Panc1 (cell line): ENCODE data around the gene SLC25A45. TPM values are rescaled to one million over a fixed set of nuclear protein-coding genes. Genes with fewer than 3 reads are reported as not detected.
A peak's percentile ranks its signal among the peaks of the same experiment; 100 is the strongest.

Experiments
- ATAC-seq: fragments of 200-7000 bp; cut with Tn5 transposase; 2 replicates; pipeline ENCODE4 v1.9.1; 2020; ENCODE audit warnings: mild to moderate bottlenecking, moderate library complexity
- BruUV-seq: library from RNA; stranded (reverse); fragments of 400-500 nt; replicated peaks from 2 replicates; lab custom pipeline; 2021; lab: Mats Ljungman, UMichigan
- CTCF ChIA-PET: fragments of 300-600 bp; sonication (Branson Sonifier 250); formaldehyde crosslinking; loops from one replicate; lab custom pipeline; 2022; ENCODE audit warnings: antibody characterized with exemption; lab: Charles Lee
- POLR2A ChIA-PET: fragments of 300-600 bp; sonication (Branson Sonifier 250); formaldehyde crosslinking; loops from one replicate; lab custom pipeline; 2022; ENCODE audit warnings: antibody characterized with exemption; lab: Charles Lee
- DNase-seq: peaks from one replicate; pipeline ENCODE4 v3.0.0-alpha.2; 2010; ENCODE audit warnings: low read depth, low spot score
- H3K27ac ChIP-seq: 2 replicates; pipeline ENCODE4 v1.5.1; 2011; ENCODE audit warnings: mild to moderate bottlenecking, low read length, inconsistent platforms
- H3K27me3 ChIP-seq: fragments of 200-500 bp; sonication (Bioruptor generic); 2 replicates; pipeline ENCODE4 v1.6.0; 2014; ENCODE audit warnings: low read length, inconsistent platforms; ENCODE audit not compliant: control insufficient read depth, insufficient read depth
- H3K36me3 ChIP-seq: fragments of 200-500 bp; sonication (Bioruptor generic); 2 replicates; pipeline ENCODE4 v1.5.1; 2014; ENCODE audit warnings: inconsistent platforms, mild to moderate bottlenecking, low read length, moderate library complexity; ENCODE audit not compliant: control insufficient read depth, insufficient read depth
- H3K4me1 ChIP-seq: 2 replicates; pipeline ENCODE4 v1.5.1; 2011; ENCODE audit warnings: inconsistent platforms, mild to moderate bottlenecking, low read length, moderate library complexity; ENCODE audit not compliant: control insufficient read depth, insufficient read depth
- H3K4me3 ChIP-seq, 2 experiments: 2 replicates each; pipeline ENCODE4 v1.5.1; 2011 to 2012; ENCODE audit warnings: low read depth in 2 of 2, low read length in 2 of 2, mild to moderate bottlenecking in 2 of 2, inconsistent platforms in 1 of 2, moderate library complexity in 1 of 2
- H3K9me3 ChIP-seq: fragments of 200-500 bp; sonication (Bioruptor generic); 2 replicates; pipeline ENCODE4 v1.5.1; 2014; ENCODE audit warnings: low read depth, mild to moderate bottlenecking, inconsistent platforms, low read length, moderate library complexity; ENCODE audit not compliant: control insufficient read depth, insufficient read depth
- POLR2AphosphoS5 ChIP-seq: IDR thresholded peaks from 2 replicates; pipeline ENCODE4 v1.6.1; 2012; ENCODE audit warnings: mild to moderate bottlenecking, low read depth, low read length, moderate library complexity
- SIN3A ChIP-seq: IDR thresholded peaks from 2 replicates; pipeline ENCODE4 v1.6.1; 2012; ENCODE audit warnings: low read depth, mild to moderate bottlenecking, low read length, moderate library complexity, borderline replicate concordance; ENCODE audit not compliant: insufficient read depth
- TCF7L2 ChIP-seq: IDR thresholded peaks from 2 replicates; pipeline ENCODE4 v1.6.1; 2011; ENCODE audit warnings: mild to moderate bottlenecking, low read depth, low read length, inconsistent platforms
- in situ Hi-C: cut with HindIII; loops from 2 replicates; pipeline ENCODE4 v1.10.0; 2016; ENCODE audit warnings: low sequenced_read_pairs, low pct_unique_long_range_greater_than_20kb
- intact Hi-C: fragments of 100-400 bp; cut with micrococcal nuclease; formaldehyde crosslinking; loops from one replicate; pipeline ENCODE4 v1.10.0; 2022; ENCODE audit not compliant: unreplicated experiment
- total RNA-seq: library from RNA; stranded (reverse); gene quantifications from one replicate; pipeline ENCODE4 v1.2.1, GENCODE V29; 2021; ENCODE audit not compliant: unreplicated experiment
- TF ChIP-seq, protein P1 (sequence below): fragments of 450-650 bp; IDR thresholded peaks from 2 replicates; pipeline ENCODE4 v1.5.1; 2017; ENCODE audit warnings: mild to moderate bottlenecking
- TF ChIP-seq, protein P2 (sequence below), 2 experiments: IDR thresholded peaks; 2 replicates each; pipeline ENCODE4 v1.6.1; 2011 to 2012; ENCODE audit warnings: low read depth in 2 of 2, control low read depth in 1 of 2, low read length in 1 of 2, mild to moderate bottlenecking in 1 of 2, moderate library complexity in 1 of 2; ENCODE audit not compliant: insufficient read depth in 1 of 2

SLC25A45 gene
- total RNA-seq, 1 experiment from 2014 or later, result 9.8 TPM

DNA sequence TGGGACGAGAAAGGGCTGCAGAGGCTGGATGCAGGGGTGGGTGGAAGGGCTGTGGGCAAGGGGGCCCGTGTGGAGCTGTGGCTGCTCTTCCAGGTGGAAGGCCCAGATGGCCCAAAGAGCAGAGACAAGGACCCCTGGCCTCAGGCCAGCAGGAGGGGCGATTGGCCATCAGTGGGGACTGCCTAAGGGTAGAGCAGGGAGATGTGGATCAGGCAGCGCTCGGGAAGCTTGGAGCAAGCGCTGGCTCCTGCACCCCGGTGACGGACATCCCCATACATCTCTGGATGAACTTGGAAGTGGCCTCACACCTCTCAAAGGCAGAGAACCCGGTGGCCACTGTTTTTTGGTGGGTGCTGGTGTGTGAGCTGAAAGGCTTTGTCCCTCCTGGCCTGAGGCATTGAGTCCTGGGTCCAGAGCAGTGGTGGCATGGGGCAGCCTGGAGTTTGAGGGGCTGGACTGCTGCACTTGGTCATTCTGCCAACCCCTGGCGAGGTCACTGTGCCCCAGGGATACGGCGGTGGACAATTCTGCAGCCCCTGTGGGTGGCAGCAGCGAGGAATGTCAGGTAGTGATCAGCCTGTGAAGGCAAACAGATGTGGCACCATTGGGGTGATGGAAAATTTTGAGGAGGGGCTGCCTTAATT is 9.9 kb upstream of the SLC25A45 start:
- intact Hi-C loops (no loop called here), in situ Hi-C loops (no loop called here)
- no peaks in the 10 kb centered on the region for H3K9me3 ChIP-seq
- H3K4me3 ChIP-seq, result no peak overlapping the region
- H3K36me3 ChIP-seq, result no peaks in the 10 kb centered on the region
- DNase-seq (no peak), ATAC-seq (no peak)
- ChIA-PET CTCF (no interaction called here), POLR2A (no interaction called here)
- BruUV-seq, result TSS peak; percentile 7
- no peak for TF ChIP-seq TCF7L2
- no peak for TF ChIP-seq POLR2AphosphoS5
- no peak for TF ChIP-seq SIN3A
- TF ChIP-seq, protein P1, sequence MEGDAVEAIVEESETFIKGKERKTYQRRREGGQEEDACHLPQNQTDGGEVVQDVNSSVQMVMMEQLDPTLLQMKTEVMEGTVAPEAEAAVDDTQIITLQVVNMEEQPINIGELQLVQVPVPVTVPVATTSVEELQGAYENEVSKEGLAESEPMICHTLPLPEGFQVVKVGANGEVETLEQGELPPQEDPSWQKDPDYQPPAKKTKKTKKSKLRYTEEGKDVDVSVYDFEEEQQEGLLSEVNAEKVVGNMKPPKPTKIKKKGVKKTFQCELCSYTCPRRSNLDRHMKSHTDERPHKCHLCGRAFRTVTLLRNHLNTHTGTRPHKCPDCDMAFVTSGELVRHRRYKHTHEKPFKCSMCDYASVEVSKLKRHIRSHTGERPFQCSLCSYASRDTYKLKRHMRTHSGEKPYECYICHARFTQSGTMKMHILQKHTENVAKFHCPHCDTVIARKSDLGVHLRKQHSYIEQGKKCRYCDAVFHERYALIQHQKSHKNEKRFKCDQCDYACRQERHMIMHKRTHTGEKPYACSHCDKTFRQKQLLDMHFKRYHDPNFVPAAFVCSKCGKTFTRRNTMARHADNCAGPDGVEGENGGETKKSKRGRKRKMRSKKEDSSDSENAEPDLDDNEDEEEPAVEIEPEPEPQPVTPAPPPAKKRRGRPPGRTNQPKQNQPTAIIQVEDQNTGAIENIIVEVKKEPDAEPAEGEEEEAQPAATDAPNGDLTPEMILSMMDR, result no peak
- TF ChIP-seq, protein P2, sequence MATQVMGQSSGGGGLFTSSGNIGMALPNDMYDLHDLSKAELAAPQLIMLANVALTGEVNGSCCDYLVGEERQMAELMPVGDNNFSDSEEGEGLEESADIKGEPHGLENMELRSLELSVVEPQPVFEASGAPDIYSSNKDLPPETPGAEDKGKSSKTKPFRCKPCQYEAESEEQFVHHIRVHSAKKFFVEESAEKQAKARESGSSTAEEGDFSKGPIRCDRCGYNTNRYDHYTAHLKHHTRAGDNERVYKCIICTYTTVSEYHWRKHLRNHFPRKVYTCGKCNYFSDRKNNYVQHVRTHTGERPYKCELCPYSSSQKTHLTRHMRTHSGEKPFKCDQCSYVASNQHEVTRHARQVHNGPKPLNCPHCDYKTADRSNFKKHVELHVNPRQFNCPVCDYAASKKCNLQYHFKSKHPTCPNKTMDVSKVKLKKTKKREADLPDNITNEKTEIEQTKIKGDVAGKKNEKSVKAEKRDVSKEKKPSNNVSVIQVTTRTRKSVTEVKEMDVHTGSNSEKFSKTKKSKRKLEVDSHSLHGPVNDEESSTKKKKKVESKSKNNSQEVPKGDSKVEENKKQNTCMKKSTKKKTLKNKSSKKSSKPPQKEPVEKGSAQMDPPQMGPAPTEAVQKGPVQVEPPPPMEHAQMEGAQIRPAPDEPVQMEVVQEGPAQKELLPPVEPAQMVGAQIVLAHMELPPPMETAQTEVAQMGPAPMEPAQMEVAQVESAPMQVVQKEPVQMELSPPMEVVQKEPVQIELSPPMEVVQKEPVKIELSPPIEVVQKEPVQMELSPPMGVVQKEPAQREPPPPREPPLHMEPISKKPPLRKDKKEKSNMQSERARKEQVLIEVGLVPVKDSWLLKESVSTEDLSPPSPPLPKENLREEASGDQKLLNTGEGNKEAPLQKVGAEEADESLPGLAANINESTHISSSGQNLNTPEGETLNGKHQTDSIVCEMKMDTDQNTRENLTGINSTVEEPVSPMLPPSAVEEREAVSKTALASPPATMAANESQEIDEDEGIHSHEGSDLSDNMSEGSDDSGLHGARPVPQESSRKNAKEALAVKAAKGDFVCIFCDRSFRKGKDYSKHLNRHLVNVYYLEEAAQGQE (IDR thresholded peaks at IDR 0.05; ENCODE audit: insufficient read depth in 1 of 2, low read depth in 2 of 2, low read length in 1 of 2), result no peak
- no peak overlapping the region for H3K27ac ChIP-seq
- no peaks in the 10 kb centered on the region for H3K27me3 ChIP-seq
- H3K4me1 ChIP-seq, result peaks cover 38% of the 10 kb centered on the region

DNA sequence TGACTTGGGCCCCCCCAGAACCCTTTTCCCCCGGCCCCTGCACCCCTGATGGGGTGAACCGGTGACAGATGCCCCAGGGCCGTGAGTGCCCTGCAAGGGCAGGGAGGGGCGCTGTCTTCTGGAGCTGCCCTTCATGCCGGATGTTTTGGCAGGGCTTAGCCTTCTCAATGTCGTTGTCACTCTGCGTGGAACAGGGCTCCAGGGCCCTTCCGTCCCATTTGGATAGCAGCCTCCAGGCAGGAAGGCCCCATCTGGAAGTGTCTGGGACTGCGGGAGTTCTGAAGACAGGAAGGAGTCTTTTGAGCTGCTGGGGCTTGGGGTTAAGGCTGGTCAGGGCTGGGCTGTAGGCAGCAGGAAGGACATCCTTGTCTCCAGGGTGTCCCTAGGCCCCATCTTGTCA is 8.6 kb upstream of the SLC25A45 start:
- Histone ChIP-seq H3K4me1 (peaks cover 43% of the 10 kb centered on the region), H3K36me3 (no peaks in the 10 kb centered on the region; the same call in 1 of the 2 replicates), H3K27me3 (no peaks in the 10 kb centered on the region), H3K27ac (peak overlapping the region; percentile 20; the same call in 1 of the 2 replicates), H3K4me3 (no peak overlapping the region), H3K9me3 (no peaks in the 10 kb centered on the region)
- POLR2A ChIA-PET, result interaction anchor here (0.5 to 1.0 kb wide), 3 partner anchors 10 to 87 kb away, joined by 3 to 7 read pairs (median 4); no protein-coding TSS in a partner anchor
- ATAC-seq (0 out of 2 replicates have a peak, but pooled peaks have one; percentile 6), DNase-seq (no peak)
- no peak for TF ChIP-seq POLR2AphosphoS5
- TF ChIP-seq SIN3A, result no peak
- TF ChIP-seq, protein P1, result no peak
- TF ChIP-seq TCF7L2, result no peak
- TF ChIP-seq, protein P2 (IDR thresholded peaks at IDR 0.05; ENCODE audit: insufficient read depth in 1 of 2, low read depth in 2 of 2, low read length in 1 of 2), result no peak
- intact Hi-C loops (no loop called here), in situ Hi-C loops (no loop called here)
- CTCF ChIA-PET, result no interaction called here
- BruUV-seq, result no TSS peak
